ENCODE measurements around the gene SCCPDH.
A peak's percentile ranks its signal among the peaks of the same experiment; 100 is the strongest.

The SCCPDH gene

GRCh38 chr1:246724016-246724730 lies at the start of gene SCCPDH:
TSS of gene SCCPDH (plus strand) at chr1:246724409. CDS start at chr1:246724423, 14 bp downstream.
- Histone ChIP-seq H3K27ac (ENCODE audit: low read depth, low read length) (peak within 1 kb of the TSS; percentile 43), H3K4me2 (ENCODE audit: low read length) (peak within 1 kb of the TSS; percentile 96)

GRCh38 chr1:246677842-246678241 lies 46.4 kb upstream of the SCCPDH start:
- Histone ChIP-seq H3K9me3 (ENCODE audit: control insufficient read depth, insufficient read depth, low read length) (no peaks in the 10 kb centered on the region), H4K20me1 (ENCODE audit: control insufficient read depth, insufficient read depth, low read depth, low read length) (no peaks in the 10 kb centered on the region), H3K27ac (ENCODE audit: low read depth, low read length) (no peak overlapping the region), H3K4me3 (ENCODE audit: low read length) (no peak overlapping the region), H3F3A (ENCODE audit: control insufficient read depth, insufficient read depth) (peaks cover 18% of the 10 kb centered on the region), H3K36me3 (ENCODE audit: control insufficient read depth, low read length) (no peaks in the 10 kb centered on the region), H3K4me2 (ENCODE audit: low read length) (no peak overlapping the region), H3K27me3 (ENCODE audit: control insufficient read depth, low read length) (no peaks in the 10 kb centered on the region), H3K79me2 (ENCODE audit: control insufficient read depth, low read length) (no peaks in the 10 kb centered on the region), H3K4me1 (ENCODE audit: control insufficient read depth, low read length) (peaks cover 43% of the 10 kb centered on the region), H3K9me2 (replicated peaks; ENCODE audit: control insufficient read depth, low read length) (no peaks in the 10 kb centered on the region)
- TF ChIP-seq EZH2phosphoT487 (IDR thresholded peaks at IDR 0.05; ENCODE audit: borderline replicate concordance, low read length), result no peak
- TF ChIP-seq CTCF (IDR thresholded peaks at IDR 0.05; ENCODE audit: low read depth, low read length, poor library complexity, severe bottlenecking), result no peak

More at GRCh38 chr1:246724016-246724730, at the start of gene SCCPDH:
- no peak for TF ChIP-seq EZH2phosphoT487 (IDR thresholded peaks at IDR 0.05; ENCODE audit: borderline replicate concordance, low read length)
- no peak for TF ChIP-seq CTCF (IDR thresholded peaks at IDR 0.05; ENCODE audit: low read depth, low read length, poor library complexity, severe bottlenecking)
- peaks cover 4% of the 10 kb centered on the region; the same call in 1 of the 2 replicates for H3K9me3 ChIP-seq (ENCODE audit: control insufficient read depth, insufficient read depth, low read length)
- H3K4me1 ChIP-seq (ENCODE audit: control insufficient read depth, low read length), result peaks cover 19% of the 10 kb centered on the region
- no peaks in the 10 kb centered on the region for H3K27me3 ChIP-seq (ENCODE audit: control insufficient read depth, low read length)
- peaks cover 30% of the 10 kb centered on the region for H3K36me3 ChIP-seq (ENCODE audit: control insufficient read depth, low read length)
- H3F3A ChIP-seq (ENCODE audit: control insufficient read depth, insufficient read depth), result peaks cover 5% of the 10 kb centered on the region; the same call in 1 of the 2 replicates
- H3K4me3 ChIP-seq (ENCODE audit: low read length), result peak within 1 kb of the TSS; percentile 87
- no peaks in the 10 kb centered on the region for H3K9me2 ChIP-seq (replicated peaks; ENCODE audit: control insufficient read depth, low read length)
- H4K20me1 ChIP-seq (ENCODE audit: control insufficient read depth, insufficient read depth, low read depth, low read length), result no peaks in the 10 kb centered on the region
- peaks cover 31% of the 10 kb centered on the region for H3K79me2 ChIP-seq (ENCODE audit: control insufficient read depth, low read length)

- no peak overlapping the region for H3K27ac ChIP-seq (ENCODE audit: low read depth, low read length)
- H3K27me3 ChIP-seq (ENCODE audit: control insufficient read depth, low read length), result no peaks in the 10 kb centered on the region
- H3K9me2 ChIP-seq (replicated peaks; ENCODE audit: control insufficient read depth, low read length), result no peaks in the 10 kb centered on the region
- H3K9me3 ChIP-seq (ENCODE audit: control insufficient read depth, insufficient read depth, low read length), result no peaks in the 10 kb centered on the region
- H3K36me3 ChIP-seq (ENCODE audit: control insufficient read depth, low read length), result no peaks in the 10 kb centered on the region
- H3K4me3 ChIP-seq (ENCODE audit: low read length), result no peak overlapping the region
- TF ChIP-seq CTCF (IDR thresholded peaks at IDR 0.05; ENCODE audit: low read depth, low read length, poor library complexity, severe bottlenecking) (no peak), EZH2phosphoT487 (IDR thresholded peaks at IDR 0.05; ENCODE audit: borderline replicate concordance, low read length) (no peak)
- H3K4me2 ChIP-seq (ENCODE audit: low read length), result no peak overlapping the region; the same call in 1 of the 2 replicates
- peaks cover 18% of the 10 kb centered on the region for H3F3A ChIP-seq (ENCODE audit: control insufficient read depth, insufficient read depth)
- no peaks in the 10 kb centered on the region for H4K20me1 ChIP-seq (ENCODE audit: control insufficient read depth, insufficient read depth, low read depth, low read length)
- H3K79me2 ChIP-seq (ENCODE audit: control insufficient read depth, low read length), result no peaks in the 10 kb centered on the region
- peaks cover 41% of the 10 kb centered on the region for H3K4me1 ChIP-seq (ENCODE audit: control insufficient read depth, low read length)
Measured at GRCh38 chr1:246678816-246679793, 45.1 kb upstream of the SCCPDH start.
